ENCODE data around the gene IFNA6.

IFNA6 gene

DNA sequence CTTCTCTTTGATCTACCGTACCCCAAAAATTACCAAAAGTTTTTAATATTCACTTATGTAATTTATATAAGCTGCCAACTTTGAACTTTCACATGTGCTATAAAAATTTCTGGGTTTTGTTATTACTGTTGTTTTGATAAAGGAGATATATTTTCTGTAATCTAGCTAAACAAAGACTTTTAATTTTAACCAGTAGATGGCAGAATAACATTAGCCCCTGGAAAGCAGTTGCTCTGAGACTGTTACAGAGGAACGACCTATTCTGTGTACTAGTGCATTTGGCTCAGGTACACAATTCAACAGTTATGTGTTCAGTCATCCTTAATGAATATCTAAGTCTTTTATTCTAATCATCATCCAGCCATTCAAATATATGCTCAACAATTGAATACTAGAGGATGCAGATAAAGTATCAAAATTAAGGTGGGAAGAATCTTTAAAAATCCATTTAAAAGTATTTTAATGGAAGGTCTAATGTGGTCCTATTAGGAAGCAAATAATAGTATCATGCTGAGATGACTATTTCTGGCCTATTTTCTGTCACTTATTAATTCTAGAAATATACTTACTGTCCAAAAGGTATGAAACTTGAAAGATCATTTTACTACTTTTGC lies 24.1 kb downstream of the IFNA6 start:
- DNase-seq = peak; percentile 10

- no peak for DNase-seq
These were observed 26.6 kb downstream of the IFNA6 start for GRCh38 chr9:21324047-21324446.

DNA sequence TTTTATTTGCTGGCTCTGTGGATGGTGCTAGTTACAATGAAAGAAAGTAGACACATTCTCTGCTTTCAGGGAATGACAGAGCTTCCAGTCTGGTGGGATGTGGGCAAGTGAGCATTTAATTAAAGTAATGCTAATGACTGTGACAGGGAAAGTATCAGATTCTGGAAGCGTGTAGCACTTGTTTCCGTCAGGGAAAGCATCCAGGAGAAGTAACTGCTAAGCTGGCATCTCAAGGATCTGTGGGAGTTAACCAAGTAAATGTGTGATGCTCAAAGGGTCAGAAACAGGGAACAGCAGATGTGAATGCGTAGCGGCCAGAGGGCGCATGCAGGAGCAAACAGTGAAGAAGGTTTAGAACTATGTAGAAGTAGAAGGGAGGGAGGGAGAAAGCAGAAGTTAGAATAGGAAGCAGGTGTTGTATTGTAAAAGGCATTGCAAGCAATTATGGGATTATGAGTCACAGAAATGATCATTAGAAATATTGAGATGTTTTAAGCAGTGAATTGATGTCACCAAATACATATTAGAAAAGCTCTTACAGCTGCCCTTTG lies 27.7 kb downstream of the IFNA6 start:
- no peak for DNase-seq

GRCh38 chr9:21320465-21320864 lies 30.2 kb downstream of the IFNA6 start:
- DNase-seq = no peak

DNA sequence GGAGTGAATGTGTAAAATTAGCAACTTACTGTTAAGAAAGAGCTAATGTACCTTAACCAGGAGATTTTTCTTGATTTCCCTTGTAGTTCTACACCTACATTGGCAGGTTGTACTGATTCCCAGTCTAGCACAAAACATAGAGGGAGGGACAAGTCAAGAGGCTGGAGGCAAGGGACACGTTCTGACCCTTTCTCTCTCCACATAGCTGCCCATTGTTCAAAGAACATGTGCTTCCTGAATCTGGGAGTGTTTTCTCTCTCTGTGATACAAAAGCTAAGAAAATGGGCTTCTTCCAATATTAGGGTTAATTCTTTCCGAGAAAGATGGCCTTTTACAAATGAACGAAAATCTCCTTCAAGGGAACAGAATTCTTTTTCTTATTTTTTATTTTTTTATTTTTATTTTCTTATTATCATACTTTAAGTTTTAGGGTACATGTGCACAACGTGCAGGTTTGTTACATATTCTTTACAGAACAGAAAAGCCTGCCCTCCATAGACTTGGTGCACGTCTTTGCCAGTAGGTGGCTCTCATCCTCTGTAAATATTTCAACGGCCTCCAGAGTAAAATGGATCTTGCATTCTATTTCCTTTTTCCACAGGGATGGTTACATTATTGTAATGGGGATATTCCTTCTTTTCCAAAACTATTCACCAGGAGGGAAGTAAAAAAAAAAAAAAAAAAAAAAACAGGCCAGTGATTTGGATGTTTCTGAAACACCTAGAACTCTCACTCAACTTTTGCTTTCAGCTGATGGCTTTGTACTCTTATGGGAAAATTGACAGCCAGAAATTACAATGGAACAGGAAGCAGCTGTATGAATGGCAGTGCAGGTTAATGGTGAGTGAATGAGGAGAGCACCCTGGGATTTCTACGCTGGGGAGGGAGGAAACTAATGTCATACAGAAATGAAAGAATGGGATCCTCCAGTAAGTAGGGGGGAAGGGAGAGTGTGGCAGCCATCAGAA lies 32.4 kb downstream of the IFNA6 start:
- peak; percentile 17 for DNase-seq

DNA sequence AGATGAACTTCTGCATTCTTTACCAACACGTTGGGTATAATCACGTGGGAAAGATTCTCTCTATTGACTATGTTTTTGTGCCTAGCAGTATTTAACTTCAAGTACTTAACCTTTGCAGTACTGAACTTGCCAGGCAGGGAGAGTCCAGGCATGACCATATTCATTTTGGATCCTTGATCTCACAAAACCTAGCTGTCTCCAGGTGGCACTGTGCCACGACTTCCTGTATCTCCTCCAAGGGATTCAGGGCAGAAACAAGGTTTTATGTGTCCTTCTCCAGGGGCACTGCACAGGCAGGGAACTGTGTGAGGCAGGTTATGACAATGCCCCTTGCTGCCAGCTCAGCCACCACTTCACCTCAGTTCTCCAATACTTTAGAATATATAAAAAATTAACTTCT lies 33.8 kb downstream of the IFNA6 start:
- no peak for DNase-seq

DNA sequence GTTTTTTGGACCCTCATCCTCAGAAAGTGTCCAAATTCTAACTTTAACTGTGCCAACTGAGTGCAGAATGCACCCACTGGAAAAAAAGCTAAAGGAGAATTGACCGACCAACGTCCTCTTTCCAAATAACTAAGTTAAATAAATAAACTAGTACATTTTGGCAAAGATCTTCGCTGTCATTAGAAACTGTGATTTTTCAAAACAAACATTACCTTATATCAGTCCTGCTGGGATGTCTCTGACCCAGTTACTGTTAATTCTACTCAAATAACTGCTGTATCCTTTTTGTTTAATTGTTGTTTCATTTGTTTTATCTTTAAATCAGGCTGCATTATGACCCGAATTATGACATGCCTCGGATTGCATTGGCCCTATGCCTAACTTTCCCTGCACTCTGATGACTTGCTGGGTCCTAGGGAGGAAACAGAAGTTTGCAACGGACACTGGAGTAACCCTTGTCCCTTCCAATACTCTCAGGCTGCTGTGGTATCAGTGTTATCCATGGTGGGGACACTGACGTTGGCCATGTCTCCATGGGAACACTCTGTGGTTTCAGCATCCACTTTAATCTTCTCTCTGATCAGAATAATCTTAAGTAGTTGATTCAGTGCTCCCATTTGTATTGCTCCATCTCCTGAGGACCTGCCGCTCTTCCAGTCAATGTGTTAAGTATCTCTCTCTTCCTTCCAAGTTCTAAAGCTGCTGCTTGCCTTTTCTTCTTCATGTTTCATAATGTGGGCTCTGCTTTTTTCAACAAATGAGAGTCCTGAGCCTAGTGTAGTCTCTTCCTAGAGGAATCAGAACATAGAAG lies 34.5 kb downstream of the IFNA6 start:
- DNase-seq = no peak

- no peak for DNase-seq
These were observed 36.5 kb downstream of the IFNA6 start for GRCh38 chr9:21314152-21314551.

- no peak for DNase-seq
These were observed 38.8 kb downstream of the IFNA6 start for GRCh38 chr9:21311889-21312288.

DNA sequence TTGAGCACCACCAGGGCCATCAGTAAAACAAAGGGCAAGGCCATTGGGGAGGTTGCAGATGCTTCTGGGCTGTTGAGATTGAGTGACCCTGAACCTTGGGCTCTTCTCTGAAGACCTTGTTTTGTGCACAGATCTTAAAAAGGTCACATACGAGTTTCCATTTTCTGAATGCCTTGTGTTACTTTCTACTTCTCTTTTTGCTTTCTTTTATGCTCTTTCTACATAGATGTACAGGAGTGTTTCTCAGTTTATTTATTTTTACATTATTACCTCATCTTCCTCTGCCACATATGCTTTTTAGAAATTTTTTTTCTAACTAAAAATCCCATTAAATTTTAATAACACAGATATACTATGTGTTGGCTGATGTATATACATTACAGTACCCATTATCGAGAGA lies 45.5 kb downstream of the IFNA6 start, which contains the start of gene IFNA5:
Gene IFNA5 (minus strand): TSS at position 101 of the 400 bp plus-strand sequence. CDS start 57 bp downstream, at position 44.
- no peak for DNase-seq

Data from NCI-H1105 (cell line).